Adrenal gland (tissue), 5 donors: ENCODE measurements around the gene AMZ2.
"Not testable (repeated sequence)": the region's sequence is repeated elsewhere in the genome, so short reads cannot be mapped to it uniquely, and the experiment has no call there.

Experiments used
- POLR2A ChIP-seq, 2 donors: fragments of 450-650 bp; IDR thresholded peaks; one replicate each; pipeline ENCODE4 v1.6.1; 2017; ENCODE audit warnings: antibody characterized with exemption in 2 of 2, mild to moderate bottlenecking in 2 of 2, moderate library complexity in 1 of 2
- TF ChIP-seq, protein P1 (sequence below), 6 experiments: fragments of 450-650 bp in 4 of 6; fragments of 200-600 bp in 2 of 6; sonication (generic) in 1 of 6; IDR thresholded peaks; 1 replicate in 5 of 6; 2 replicates in 1 of 6; pipeline versions ENCODE4 v1.5.1 to v1.8.0; 2016 to 2021; ENCODE audit warnings: antibody characterized with exemption in 6 of 6, mild to moderate bottlenecking in 2 of 6, moderate library complexity in 1 of 6
- donor health status: DM: no; HTN: no; CAD: no.

DNA sequence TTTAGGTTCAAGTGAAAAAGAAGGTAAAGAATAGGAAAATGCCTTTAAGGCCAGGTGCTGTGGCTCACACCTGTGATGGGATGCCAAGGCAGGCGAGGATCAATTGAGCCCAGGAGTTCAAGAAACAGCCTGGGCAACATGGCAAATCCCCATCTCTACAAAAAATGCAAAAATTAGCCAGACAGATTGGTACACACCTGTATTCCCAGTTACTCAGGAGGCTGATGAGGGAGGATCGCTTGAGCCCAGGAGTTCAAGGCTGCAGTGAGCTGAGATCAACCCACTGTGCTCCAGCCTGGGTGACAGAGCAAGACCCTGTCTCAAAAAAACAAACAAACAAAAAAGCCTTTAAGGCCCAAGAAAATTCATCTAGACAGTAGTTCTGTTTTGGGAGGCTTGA is 45.5 kb upstream of the AMZ2 start:
- TF ChIP-seq, protein P1, sequence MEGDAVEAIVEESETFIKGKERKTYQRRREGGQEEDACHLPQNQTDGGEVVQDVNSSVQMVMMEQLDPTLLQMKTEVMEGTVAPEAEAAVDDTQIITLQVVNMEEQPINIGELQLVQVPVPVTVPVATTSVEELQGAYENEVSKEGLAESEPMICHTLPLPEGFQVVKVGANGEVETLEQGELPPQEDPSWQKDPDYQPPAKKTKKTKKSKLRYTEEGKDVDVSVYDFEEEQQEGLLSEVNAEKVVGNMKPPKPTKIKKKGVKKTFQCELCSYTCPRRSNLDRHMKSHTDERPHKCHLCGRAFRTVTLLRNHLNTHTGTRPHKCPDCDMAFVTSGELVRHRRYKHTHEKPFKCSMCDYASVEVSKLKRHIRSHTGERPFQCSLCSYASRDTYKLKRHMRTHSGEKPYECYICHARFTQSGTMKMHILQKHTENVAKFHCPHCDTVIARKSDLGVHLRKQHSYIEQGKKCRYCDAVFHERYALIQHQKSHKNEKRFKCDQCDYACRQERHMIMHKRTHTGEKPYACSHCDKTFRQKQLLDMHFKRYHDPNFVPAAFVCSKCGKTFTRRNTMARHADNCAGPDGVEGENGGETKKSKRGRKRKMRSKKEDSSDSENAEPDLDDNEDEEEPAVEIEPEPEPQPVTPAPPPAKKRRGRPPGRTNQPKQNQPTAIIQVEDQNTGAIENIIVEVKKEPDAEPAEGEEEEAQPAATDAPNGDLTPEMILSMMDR (IDR thresholded peaks at IDR 0.05), result not testable (repeated sequence)
- not testable (repeated sequence) for TF ChIP-seq POLR2A (IDR thresholded peaks at IDR 0.05)
